ENCODE results near the gene CLDN5.

The CLDN5 gene

DNA sequence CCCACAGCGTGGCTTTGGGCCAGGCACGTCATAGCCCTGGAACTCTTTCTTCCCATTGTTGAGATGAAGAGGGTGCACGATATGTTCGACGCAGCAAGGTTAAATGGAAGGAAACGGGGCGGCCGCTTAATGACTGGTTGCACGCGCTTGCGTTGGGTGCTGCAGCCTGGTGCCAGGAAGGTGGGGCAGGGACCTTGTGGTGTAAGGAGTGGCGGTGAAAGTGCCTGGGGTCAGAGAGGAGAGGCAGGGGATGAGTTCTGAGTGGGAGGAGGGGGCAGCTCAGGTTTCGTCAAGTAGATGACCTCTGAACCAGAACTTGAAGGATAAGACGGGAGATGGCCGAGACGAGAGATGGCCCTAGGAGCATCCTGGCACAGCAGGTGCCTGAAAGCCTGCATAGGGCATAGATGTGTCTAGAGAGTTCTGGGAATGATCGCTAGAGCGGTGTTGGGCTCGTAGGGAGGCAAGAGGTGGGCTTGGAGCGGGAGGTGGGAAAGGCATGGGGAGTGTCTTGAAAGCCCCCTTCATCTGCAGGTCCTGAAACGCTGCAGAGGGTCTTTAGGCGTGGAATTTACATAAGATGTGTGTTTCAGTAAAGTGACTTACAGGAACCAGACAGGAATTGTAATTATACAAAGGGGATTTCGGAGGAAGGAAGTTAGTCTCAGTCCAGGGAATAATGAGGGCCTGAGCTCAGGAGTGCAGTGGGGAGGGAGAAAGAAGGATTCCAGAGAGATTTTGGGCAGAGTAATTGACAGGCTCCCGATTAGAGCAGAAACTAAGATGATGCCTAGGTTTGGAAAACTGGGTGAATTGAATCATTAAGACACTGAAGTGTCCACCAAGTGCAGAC, 43.2 kb upstream of the CLDN5 start:
- no peak overlapping the region for H3K4me3 ChIP-seq (ENCODE audit: low read depth, low read length)
- DNase-seq (ENCODE audit: low read depth), result no peak
- TF ChIP-seq, protein P1, sequence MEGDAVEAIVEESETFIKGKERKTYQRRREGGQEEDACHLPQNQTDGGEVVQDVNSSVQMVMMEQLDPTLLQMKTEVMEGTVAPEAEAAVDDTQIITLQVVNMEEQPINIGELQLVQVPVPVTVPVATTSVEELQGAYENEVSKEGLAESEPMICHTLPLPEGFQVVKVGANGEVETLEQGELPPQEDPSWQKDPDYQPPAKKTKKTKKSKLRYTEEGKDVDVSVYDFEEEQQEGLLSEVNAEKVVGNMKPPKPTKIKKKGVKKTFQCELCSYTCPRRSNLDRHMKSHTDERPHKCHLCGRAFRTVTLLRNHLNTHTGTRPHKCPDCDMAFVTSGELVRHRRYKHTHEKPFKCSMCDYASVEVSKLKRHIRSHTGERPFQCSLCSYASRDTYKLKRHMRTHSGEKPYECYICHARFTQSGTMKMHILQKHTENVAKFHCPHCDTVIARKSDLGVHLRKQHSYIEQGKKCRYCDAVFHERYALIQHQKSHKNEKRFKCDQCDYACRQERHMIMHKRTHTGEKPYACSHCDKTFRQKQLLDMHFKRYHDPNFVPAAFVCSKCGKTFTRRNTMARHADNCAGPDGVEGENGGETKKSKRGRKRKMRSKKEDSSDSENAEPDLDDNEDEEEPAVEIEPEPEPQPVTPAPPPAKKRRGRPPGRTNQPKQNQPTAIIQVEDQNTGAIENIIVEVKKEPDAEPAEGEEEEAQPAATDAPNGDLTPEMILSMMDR (IDR thresholded peaks at IDR 0.05; ENCODE audit: control insufficient read depth, extremely low read depth, insufficient read depth), result no peak

DNA sequence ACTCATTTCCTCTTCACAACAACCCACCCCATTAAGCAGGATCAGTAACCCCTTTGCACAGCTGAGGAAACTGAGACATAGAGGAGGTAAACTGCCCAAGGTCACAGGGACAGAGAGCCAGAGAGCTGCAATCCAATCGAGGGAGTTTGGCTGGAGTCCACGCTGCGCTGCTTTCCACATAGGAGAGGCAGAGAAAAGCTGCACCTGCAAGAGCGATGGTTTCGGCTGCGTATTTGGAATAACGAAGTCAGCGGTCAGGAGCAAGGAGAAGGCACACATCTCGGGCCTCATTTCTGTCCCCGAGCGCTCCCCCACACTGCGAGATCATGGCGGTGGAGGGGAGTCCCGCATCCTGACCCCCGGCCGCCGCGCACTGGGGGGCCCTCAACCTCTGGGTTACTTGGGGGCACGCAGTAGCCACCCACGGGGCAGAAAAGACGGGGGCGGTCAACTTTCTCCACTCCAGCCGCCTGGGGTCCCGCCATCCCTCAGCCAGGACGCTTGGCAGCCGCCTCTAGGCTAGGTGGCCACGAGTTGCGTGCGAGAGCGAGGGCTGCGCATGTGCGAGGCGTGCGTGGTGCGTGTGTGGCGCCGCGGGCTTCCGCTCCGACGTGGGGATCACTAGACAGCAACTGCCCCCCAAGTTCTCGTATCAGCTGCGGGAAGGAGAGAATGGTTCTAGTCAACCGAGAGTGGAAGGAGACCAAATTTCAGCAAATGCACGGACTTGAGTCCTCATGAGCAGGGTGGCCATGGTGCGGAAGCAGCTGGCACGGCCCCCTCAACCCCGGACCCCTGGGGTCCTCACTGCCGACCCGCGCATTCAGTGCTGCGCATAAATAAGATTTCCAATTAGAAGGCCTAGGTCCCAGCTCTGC, 42.3 kb upstream of the CLDN5 start:
- DNase-seq (ENCODE audit: low read depth), result no peak
- no peak overlapping the region for H3K4me3 ChIP-seq (ENCODE audit: low read depth, low read length)
- TF ChIP-seq, protein P1 (IDR thresholded peaks at IDR 0.05; ENCODE audit: control insufficient read depth, extremely low read depth, insufficient read depth), result no peak

DNA sequence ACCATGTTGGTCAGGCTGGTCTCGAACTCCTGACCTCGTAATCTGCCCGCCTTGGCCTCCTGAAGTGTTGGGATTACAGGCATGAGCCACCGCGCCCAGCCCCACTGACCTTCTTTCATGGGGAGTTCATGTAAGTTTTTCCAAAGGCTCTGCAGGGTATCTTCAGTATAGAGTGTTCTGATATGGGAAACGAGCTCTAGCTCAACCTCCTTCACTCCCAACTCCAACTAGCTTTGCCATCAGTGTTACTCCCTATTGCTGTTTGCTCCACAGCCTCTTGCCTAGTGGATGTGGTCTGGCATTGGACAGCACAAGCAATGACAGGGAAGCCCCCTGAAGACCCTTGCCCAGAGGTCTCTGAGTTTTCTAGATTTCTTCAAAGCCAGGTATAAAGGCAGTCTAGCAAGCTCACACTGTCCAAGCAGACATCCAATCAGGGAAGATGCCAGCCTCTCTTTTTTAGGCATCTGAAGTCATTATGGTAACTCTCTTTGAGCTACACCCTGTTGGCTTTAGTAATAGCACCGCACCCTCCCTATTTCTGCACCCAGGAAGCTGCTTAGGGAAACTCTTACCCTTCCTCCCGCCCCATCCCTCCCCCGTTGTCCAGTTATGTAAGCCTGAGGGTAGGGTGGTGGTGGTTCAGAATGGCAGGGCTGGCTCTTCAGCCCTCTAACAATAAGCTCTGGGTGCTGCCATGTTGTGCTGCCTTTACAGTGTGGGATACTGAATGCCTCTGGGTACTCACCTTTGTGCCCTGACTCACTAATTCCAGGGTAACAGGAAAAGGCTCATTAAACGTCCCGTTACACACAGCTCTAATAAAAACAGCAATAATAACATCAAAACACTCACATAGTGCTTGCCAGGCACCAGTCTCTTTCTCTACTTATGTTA, 41.4 kb upstream of the CLDN5 start:
- TF ChIP-seq, protein P1 (IDR thresholded peaks at IDR 0.05; ENCODE audit: control insufficient read depth, extremely low read depth, insufficient read depth), result no peak
- DNase-seq (ENCODE audit: low read depth), result no peak
- no peak overlapping the region for H3K4me3 ChIP-seq (ENCODE audit: low read depth, low read length)

DNA sequence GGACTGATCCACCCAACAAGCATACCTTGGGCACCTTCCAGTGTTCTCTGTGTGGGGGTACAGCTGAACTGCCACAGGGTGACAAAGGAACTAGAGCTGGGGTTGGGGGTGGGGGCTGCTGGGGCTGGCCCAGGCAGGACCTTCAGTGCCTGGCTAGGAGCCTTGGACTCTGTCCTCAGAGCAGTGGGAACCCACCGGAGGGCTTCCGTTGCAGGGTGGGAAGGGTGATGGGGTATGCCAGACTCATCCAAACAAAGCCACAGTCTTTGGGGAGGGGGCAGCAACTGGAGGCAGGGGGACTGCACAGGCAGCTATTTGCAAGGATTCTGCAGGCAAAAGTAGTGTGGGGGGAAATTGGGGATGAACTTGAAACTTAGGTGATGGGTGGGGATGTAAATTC, 35.7 kb upstream of the CLDN5 start:
- DNase-seq (ENCODE audit: low read depth), result no peak
- TF ChIP-seq, protein P1 (IDR thresholded peaks at IDR 0.05; ENCODE audit: control insufficient read depth, extremely low read depth, insufficient read depth), result no peak
- H3K4me3 ChIP-seq (ENCODE audit: low read depth, low read length), result no peak overlapping the region

DNA sequence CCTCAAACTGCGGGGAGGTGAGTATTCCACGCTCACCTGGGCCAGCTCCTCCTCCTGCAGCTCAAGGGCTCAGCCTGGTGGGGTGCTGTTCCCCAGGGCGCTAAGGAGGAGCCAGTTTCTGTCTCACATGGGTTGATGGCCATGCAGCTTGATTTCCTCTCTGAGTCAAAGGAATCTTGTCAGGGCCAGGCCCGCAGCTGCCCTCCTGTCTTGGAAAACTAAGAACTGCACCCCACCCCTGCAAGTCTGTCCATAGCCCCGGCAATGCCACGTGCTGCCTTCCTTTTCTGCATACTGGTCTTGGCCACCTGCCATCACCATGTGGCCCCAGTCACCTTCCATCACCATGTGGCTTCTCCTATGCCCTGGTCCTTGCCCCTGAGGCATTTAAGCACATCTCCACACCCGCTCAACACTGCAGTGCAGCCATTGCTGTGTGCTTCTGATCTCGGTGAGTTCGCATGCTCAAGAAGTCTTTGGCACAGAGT, 35.2 kb upstream of the CLDN5 start:
- H3K4me3 ChIP-seq (ENCODE audit: low read depth, low read length), result no peak overlapping the region
- TF ChIP-seq, protein P1 (IDR thresholded peaks at IDR 0.05; ENCODE audit: control insufficient read depth, extremely low read depth, insufficient read depth), result no peak
- DNase-seq (ENCODE audit: low read depth), result no peak

DNA sequence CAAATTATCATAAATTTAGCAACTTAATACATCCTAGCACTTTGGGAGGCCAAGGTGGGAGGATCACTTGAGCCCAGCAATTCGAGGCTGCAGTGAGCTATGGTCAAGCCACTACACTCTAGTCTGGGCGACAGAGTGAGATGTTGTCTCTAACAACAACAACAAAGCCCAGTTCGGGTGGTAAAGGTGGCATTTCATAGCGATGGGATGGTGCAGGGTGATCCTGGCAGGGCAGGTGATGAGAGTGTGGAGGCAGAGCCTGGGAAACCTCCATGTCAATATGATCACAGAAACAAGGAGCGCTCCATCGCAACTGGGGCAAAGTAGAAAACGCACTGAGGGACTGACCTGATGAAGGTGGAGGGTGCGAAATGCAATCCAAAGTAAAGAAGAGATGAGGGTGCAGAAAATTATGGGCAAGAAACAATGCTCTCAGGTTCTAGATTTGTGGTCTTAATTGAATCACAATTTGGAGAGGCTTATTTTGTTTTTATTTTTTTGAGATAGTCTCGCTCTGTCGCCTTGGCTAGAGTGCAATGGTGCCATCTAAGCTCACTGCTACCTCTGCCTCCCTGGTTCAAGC, 32.8 kb upstream of the CLDN5 start:
- no peak for DNase-seq (ENCODE audit: low read depth)
- TF ChIP-seq, protein P1 (IDR thresholded peaks at IDR 0.05; ENCODE audit: control insufficient read depth, extremely low read depth, insufficient read depth), result no peak
- no peak overlapping the region for H3K4me3 ChIP-seq (ENCODE audit: low read depth, low read length)

All from LNCaP clone FGC (cell line).